ENCODE measurements around the gene PDHB.

The PDHB gene

GRCh38 chr3:58394339-58394738 lies 39.3 kb downstream of the PDHB start:
- DNase-seq, result no peak

- DNase-seq, result no peak
Observed at GRCh38 chr3:58392181-58392580, 41.5 kb downstream of the PDHB start.

- DNase-seq, result no peak
Observed at GRCh38 chr3:58391156-58391865, 42.3 kb downstream of the PDHB start.

- no peak for DNase-seq
Observed at GRCh38 chr3:58388550-58389091, 45.0 kb downstream of the PDHB start.

- DNase-seq, result no peak
Observed at GRCh38 chr3:58387650-58388546, 45.7 kb downstream of the PDHB start.

- DNase-seq, result no peak
Observed at GRCh38 chr3:58386626-58387365, 46.8 kb downstream of the PDHB start.

GRCh38 chr3:58384381-58385090 lies 49.1 kb downstream of the PDHB start:
- DNase-seq, result no peak

GRCh38 chr3:58383904-58384303 lies 49.7 kb downstream of the PDHB start:
- no peak for DNase-seq

- no peak for DNase-seq
Observed at GRCh38 chr3:58383476-58383875, 50.2 kb downstream of the PDHB start.

GRCh38 chr3:58379351-58380073 lies 54.1 kb downstream of the PDHB start:
- no peak for DNase-seq

- DNase-seq, result no peak
Observed at GRCh38 chr3:58377750-58378149, 55.9 kb downstream of the PDHB start.

Data from 8988T (cell line).